Measurements from ENCODE around the gene TFR2.

GRCh38 chr7:100603726-100604027 is 37.7 kb downstream of the TFR2 start:
- TF ChIP-seq RAD21 (IDR thresholded peaks at IDR 0.05; ENCODE audit: low read length) (no peak), SMC3 (IDR thresholded peaks at IDR 0.05; ENCODE audit: low read depth, low read length) (no peak)

All from IMR-90 (cell line).